Astrocyte (in vitro differentiated cells and primary cell): ENCODE data around the gene A1BG. TPM values are rescaled to one million over a fixed set of nuclear protein-coding genes. Genes with fewer than 3 reads are reported as not detected.
"Not testable (repeated sequence)": the region's sequence is repeated elsewhere in the genome, so short reads cannot be mapped to it uniquely, and the experiment has no call there.

Experiments
- DNase-seq: peaks from one replicate; pipeline ENCODE4 v3.0.0-alpha.2; 2010; ENCODE audit warnings: low read depth
- FAIRE-seq: peaks from 2 replicates; lab custom pipeline; 2011; peaks lifted over from hg19 to GRCh38; lab: Jason Lieb, UNC
- H2AFZ ChIP-seq: 2 replicates; pipeline ENCODE4 v1.6.0; 2012; ENCODE audit warnings: low read depth, low read length, inconsistent platforms
- H3K27ac ChIP-seq: 2 replicates; pipeline ENCODE4 v1.5.1; 2011; ENCODE audit warnings: low read depth, low read length, inconsistent platforms
- H3K27me3 ChIP-seq: 2 replicates; pipeline ENCODE4 v1.6.0; 2011; ENCODE audit warnings: low read length, inconsistent platforms; ENCODE audit not compliant: insufficient read depth
- H3K36me3 ChIP-seq: 2 replicates; pipeline ENCODE4 v1.5.1; 2011; ENCODE audit warnings: low read length, inconsistent platforms; ENCODE audit not compliant: insufficient read depth
- H3K4me1 ChIP-seq: 2 replicates; pipeline ENCODE4 v1.5.1; 2011; ENCODE audit warnings: low read length, inconsistent platforms; ENCODE audit not compliant: insufficient read depth
- H3K4me2 ChIP-seq: 2 replicates; pipeline ENCODE4 v1.6.0; 2012; ENCODE audit warnings: low read length, inconsistent platforms
- H3K4me3 ChIP-seq: 2 replicates; pipeline ENCODE4 v1.5.1; 2011; ENCODE audit warnings: low read depth, mild to moderate bottlenecking, low read length, inconsistent platforms; ENCODE audit not compliant: insufficient read depth
- H3K79me2 ChIP-seq: 2 replicates; pipeline ENCODE4 v1.6.0; 2012; ENCODE audit warnings: mild to moderate bottlenecking, low read length, inconsistent platforms; ENCODE audit not compliant: insufficient read depth
- H3K9ac ChIP-seq: 2 replicates; pipeline ENCODE4 v1.6.0; 2012; ENCODE audit warnings: mild to moderate bottlenecking, low read length, inconsistent platforms
- H3K9me3 ChIP-seq: 2 replicates; pipeline ENCODE4 v1.5.1; 2012; ENCODE audit warnings: low read depth, mild to moderate bottlenecking, low read length, inconsistent platforms; ENCODE audit not compliant: insufficient read depth
- H4K20me1 ChIP-seq: 2 replicates; pipeline ENCODE4 v1.6.0; 2012; ENCODE audit warnings: low read length, inconsistent platforms; ENCODE audit not compliant: insufficient read depth
- H3K27ac Mint-ChIP-seq: one replicate; pipeline ENCODE4 v1.8.0; 2021; ENCODE audit warnings: mild to moderate bottlenecking, mixed read lengths; ENCODE audit not compliant: unreplicated experiment
- H3K27me3 Mint-ChIP-seq: one replicate; pipeline ENCODE4 v1.8.0; 2021; ENCODE audit warnings: low read depth, mixed read lengths; ENCODE audit not compliant: unreplicated experiment
- H3K36me3 Mint-ChIP-seq: one replicate; pipeline ENCODE4 v1.8.0; 2021; ENCODE audit warnings: low read depth, mixed read lengths; ENCODE audit not compliant: unreplicated experiment
- H3K4me1 Mint-ChIP-seq: one replicate; pipeline ENCODE4 v1.8.0; 2021; ENCODE audit warnings: low read depth, mixed read lengths; ENCODE audit not compliant: unreplicated experiment
- H3K4me3 Mint-ChIP-seq: one replicate; pipeline ENCODE4 v1.8.0; 2021; ENCODE audit warnings: mild to moderate bottlenecking, moderate library complexity, mixed read lengths; ENCODE audit not compliant: unreplicated experiment
- H3K9me3 Mint-ChIP-seq: one replicate; pipeline ENCODE4 v1.8.0; 2021; ENCODE audit warnings: mild to moderate bottlenecking, mixed read lengths; ENCODE audit not compliant: unreplicated experiment
- CTCF ChIP-seq: IDR thresholded peaks from 2 replicates; pipeline ENCODE4 v1.5.1; 2011; ENCODE audit warnings: low read depth, mild to moderate bottlenecking, inconsistent platforms, low read length, moderate library complexity; ENCODE audit not compliant: insufficient read depth
- EZH2 ChIP-seq: IDR thresholded peaks from 2 replicates; pipeline ENCODE4 v1.6.1; 2012; ENCODE audit warnings: mild to moderate bottlenecking, low read length, inconsistent platforms; ENCODE audit not compliant: insufficient read depth
- total RNA-seq: library from RNA; stranded (reverse); gene quantifications from 2 replicates; pipeline ENCODE4 v1.2.1, GENCODE V29; 2021

The A1BG gene
- total RNA-seq, 1 donor from 2014 or later, result 32.3 TPM

GRCh38 chr19:58379246-58379645 lies 26.0 kb upstream of the A1BG start:
- H3K9me3 ChIP-seq, result no peaks in the 10 kb centered on the region
- peaks cover 17% of the 10 kb centered on the region for H3K79me2 ChIP-seq
- peak overlapping the region; percentile 88 for H3K4me2 ChIP-seq
- peak overlapping the region; percentile 87 for H3K4me3 Mint-ChIP-seq
- H3K27ac Mint-ChIP-seq, result peak overlapping the region; percentile 30
- no peak overlapping the region for H3K27ac ChIP-seq
- no peak for DNase-seq
- no peak overlapping the region for H2AFZ ChIP-seq
- no peaks in the 10 kb centered on the region for H3K27me3 ChIP-seq
- H3K4me1 ChIP-seq, result peaks cover 11% of the 10 kb centered on the region
- TF ChIP-seq CTCF (no peak), EZH2 (no peak)
- H3K27me3 Mint-ChIP-seq, result no peaks in the 10 kb centered on the region
- H3K9me3 Mint-ChIP-seq, result no peaks in the 10 kb centered on the region
- no peaks in the 10 kb centered on the region for H3K36me3 ChIP-seq
- no peaks in the 10 kb centered on the region for H4K20me1 ChIP-seq
- no peak overlapping the region for H3K4me3 ChIP-seq
- H3K4me1 Mint-ChIP-seq, result peaks cover 12% of the 10 kb centered on the region
- FAIRE-seq, result no peak
- H3K36me3 Mint-ChIP-seq, result no peaks in the 10 kb centered on the region
- no peak overlapping the region for H3K9ac ChIP-seq

- H3K4me3 ChIP-seq, H3K9ac ChIP-seq, H3K9me3 Mint-ChIP-seq, H3K27ac ChIP-seq, FAIRE-seq, H3K4me3 Mint-ChIP-seq, H2AFZ ChIP-seq, H3K36me3 Mint-ChIP-seq, H3K27me3 Mint-ChIP-seq, H3K36me3 ChIP-seq, H4K20me1 ChIP-seq, H3K27me3 ChIP-seq, H3K4me2 ChIP-seq, H3K27ac Mint-ChIP-seq, H3K4me1 ChIP-seq, H3K9me3 ChIP-seq, DNase-seq, H3K4me1 Mint-ChIP-seq: not testable (repeated sequence)
- H3K79me2 ChIP-seq, result peaks cover 10% of the 10 kb centered on the region
Measured at GRCh38 chr19:58376724-58377123, 23.4 kb upstream of the A1BG start.

GRCh38 chr19:58374200-58374599 lies 20.9 kb upstream of the A1BG start:
- H3K9me3 ChIP-seq, result no peaks in the 10 kb centered on the region
- no peaks in the 10 kb centered on the region for H4K20me1 ChIP-seq
- no peak overlapping the region for H3K9ac ChIP-seq
- no peaks in the 10 kb centered on the region for H3K27me3 Mint-ChIP-seq
- peaks cover 2% of the 10 kb centered on the region for H3K9me3 Mint-ChIP-seq
- peaks cover 3% of the 10 kb centered on the region for H3K36me3 Mint-ChIP-seq
- no peak overlapping the region for H3K27ac Mint-ChIP-seq
- no peaks in the 10 kb centered on the region for H3K4me1 Mint-ChIP-seq
- H3K4me2 ChIP-seq, result no peak overlapping the region
- no peak overlapping the region for H3K27ac ChIP-seq
- H3K79me2 ChIP-seq, result peaks cover 2% of the 10 kb centered on the region
- H3K4me3 ChIP-seq, result no peak overlapping the region
- H3K4me3 Mint-ChIP-seq, result no peak overlapping the region
- FAIRE-seq, result no peak
- no peaks in the 10 kb centered on the region for H3K4me1 ChIP-seq
- no peak for TF ChIP-seq EZH2
- TF ChIP-seq CTCF, result no peak
- no peaks in the 10 kb centered on the region for H3K27me3 ChIP-seq
- H2AFZ ChIP-seq, result no peak overlapping the region
- no peaks in the 10 kb centered on the region for H3K36me3 ChIP-seq
- DNase-seq, result no peak
